ENCODE results near the gene MAP1LC3B2. TPM values are rescaled to one million over a fixed set of nuclear protein-coding genes. Genes with fewer than 3 reads are reported as not detected.

Gene MAP1LC3B2
- total and polyA plus RNA-seq, 10 of the 15 experiments (the other 5 are each of a cell fraction or from before 2014, with no cell fraction given): 0.23 to 2.7 (median 0.72) TPM; not detected in 3

DNA sequence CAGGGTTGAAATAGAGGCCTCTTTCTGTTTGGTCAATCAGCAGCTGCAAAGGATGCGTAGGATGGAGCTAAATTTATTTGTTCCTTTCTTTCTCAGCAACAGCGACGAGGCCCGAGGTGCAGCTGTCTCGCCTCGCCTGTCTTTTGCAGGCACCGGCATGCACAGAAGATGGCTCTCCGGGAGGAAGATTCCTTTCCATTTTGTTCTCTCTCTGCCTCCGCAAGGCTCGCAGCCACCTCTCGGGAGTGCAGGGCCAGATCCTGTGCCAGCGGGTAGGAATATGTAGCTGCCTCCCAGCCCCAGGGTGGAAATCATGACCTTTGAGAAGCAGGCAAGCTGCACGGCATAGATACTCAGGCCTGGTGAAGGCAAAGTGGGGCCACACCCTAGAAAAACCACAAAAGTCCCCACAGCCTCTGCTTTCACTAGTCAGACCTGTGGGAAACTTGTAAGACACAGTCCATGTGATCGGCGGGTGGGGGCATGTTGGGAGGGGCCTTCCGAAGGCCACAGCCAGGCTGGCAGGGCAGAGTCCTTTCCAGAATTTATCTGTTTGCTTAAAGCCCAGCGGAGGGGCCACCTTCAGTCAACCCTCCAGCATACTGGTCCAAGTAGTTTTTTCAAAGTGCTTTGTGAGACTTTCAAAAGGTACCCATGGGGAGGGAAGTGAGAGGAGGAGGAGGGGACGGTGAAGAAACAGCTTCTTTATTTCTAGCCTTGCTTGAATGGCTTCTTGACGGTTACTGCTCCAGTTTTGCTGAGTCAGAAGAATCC lies at the start of gene MAP1LC3B2 (continued):
- TF ChIP-seq, protein P1, sequence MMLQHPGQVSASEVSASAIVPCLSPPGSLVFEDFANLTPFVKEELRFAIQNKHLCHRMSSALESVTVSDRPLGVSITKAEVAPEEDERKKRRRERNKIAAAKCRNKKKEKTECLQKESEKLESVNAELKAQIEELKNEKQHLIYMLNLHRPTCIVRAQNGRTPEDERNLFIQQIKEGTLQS (IDR thresholded peaks at IDR 0.05; ENCODE audit: borderline replicate concordance, extremely low read depth, low read depth, low read length): no peak
- TF ChIP-seq WRNIP1 (IDR thresholded peaks at IDR 0.05; ENCODE audit: borderline replicate concordance, low read depth, low read length) (peak; percentile 71; the same call in 1 of the 2 replicates), BCL11A (IDR thresholded peaks at IDR 0.05; ENCODE audit: low read depth, low read length) (peak; percentile 69; the same call in 1 of the 2 replicates), SIX5 (IDR thresholded peaks at IDR 0.05; ENCODE audit: low read depth, low read length, severe bottlenecking) (no peak)
- TF ChIP-seq, protein P2, sequence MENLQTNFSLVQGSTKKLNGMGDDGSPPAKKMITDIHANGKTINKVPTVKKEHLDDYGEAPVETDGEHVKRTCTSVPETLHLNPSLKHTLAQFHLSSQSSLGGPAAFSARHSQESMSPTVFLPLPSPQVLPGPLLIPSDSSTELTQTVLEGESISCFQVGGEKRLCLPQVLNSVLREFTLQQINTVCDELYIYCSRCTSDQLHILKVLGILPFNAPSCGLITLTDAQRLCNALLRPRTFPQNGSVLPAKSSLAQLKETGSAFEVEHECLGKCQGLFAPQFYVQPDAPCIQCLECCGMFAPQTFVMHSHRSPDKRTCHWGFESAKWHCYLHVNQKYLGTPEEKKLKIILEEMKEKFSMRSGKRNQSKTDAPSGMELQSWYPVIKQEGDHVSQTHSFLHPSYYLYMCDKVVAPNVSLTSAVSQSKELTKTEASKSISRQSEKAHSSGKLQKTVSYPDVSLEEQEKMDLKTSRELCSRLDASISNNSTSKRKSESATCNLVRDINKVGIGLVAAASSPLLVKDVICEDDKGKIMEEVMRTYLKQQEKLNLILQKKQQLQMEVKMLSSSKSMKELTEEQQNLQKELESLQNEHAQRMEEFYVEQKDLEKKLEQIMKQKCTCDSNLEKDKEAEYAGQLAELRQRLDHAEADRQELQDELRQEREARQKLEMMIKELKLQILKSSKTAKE (IDR thresholded peaks at IDR 0.05; ENCODE audit: low read depth, poor library complexity, severe bottlenecking): peak; percentile 97
- TF ChIP-seq, protein P3, sequence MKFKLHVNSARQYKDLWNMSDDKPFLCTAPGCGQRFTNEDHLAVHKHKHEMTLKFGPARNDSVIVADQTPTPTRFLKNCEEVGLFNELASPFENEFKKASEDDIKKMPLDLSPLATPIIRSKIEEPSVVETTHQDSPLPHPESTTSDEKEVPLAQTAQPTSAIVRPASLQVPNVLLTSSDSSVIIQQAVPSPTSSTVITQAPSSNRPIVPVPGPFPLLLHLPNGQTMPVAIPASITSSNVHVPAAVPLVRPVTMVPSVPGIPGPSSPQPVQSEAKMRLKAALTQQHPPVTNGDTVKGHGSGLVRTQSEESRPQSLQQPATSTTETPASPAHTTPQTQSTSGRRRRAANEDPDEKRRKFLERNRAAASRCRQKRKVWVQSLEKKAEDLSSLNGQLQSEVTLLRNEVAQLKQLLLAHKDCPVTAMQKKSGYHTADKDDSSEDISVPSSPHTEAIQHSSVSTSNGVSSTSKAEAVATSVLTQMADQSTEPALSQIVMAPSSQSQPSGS (IDR thresholded peaks at IDR 0.05; ENCODE audit: low read length): peak; percentile 72

DNA sequence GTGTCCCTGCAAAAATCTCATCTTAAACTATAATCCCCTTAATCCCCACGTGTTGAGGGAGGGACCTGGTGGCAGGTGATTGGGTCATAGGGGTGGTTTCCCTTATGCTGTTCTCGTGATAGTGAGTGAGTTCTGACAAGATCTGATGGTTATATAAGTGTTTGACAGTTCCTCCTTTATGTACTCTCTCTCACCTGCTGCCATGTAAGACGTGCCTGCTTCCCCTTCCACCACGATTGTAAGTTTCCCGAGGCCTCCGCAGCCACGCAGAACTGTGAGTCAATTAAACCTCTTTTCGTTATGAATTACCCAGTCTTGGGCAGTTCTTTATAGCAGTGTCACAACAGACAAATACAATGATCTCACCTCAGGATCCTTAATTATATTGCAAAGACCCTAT lies 45.2 kb upstream of the MAP1LC3B2 start:
- Histone ChIP-seq H3K4me3 (no peak overlapping the region), H3K27me3 (replicated peaks in 1 of 2; ENCODE audit: control insufficient read depth in 2 of 2, insufficient read depth in 2 of 2, low read length in 1 of 2) (peaks cover 0 to 2% of the 10 kb centered on the region in 2 experiments; a peak in 1 of 4 replicates), H4K20me1 (ENCODE audit: control insufficient read depth, insufficient read depth) (no peaks in the 10 kb centered on the region), H3K27ac (ENCODE audit: control insufficient read depth, insufficient read depth) (no peak overlapping the region), H3K79me2 (ENCODE audit: control insufficient read depth, insufficient read depth, low read length) (no peaks in the 10 kb centered on the region), H3K36me3 (ENCODE audit: control insufficient read depth in 2 of 2, insufficient read depth in 2 of 2, low read length in 1 of 2) (no peaks in the 10 kb centered on the region), H3K9me3 (replicated peaks; ENCODE audit: control insufficient read depth, insufficient read depth, low read length) (peaks cover 6% of the 10 kb centered on the region; the same call in 1 of the 3 replicates), H3K4me2 (ENCODE audit: control insufficient read depth, insufficient read depth) (no peak overlapping the region), H2AFZ (ENCODE audit: control insufficient read depth, low read depth, low read length) (no peak overlapping the region), H3K4me1 (ENCODE audit: control insufficient read depth, insufficient read depth, low read length) (peaks cover 8% of the 10 kb centered on the region; the same call in 1 of the 2 replicates), H3K9ac (ENCODE audit: control insufficient read depth, insufficient read depth, low read length) (no peak overlapping the region)
- intact Hi-C loops (cut with micrococcal nuclease; ENCODE audit: unreplicated experiment): no loop called here
- TF ChIP-seq RAD51 (IDR thresholded peaks at IDR 0.05) (no peak), POU2F2 (IDR thresholded peaks at IDR 0.05; ENCODE audit: borderline replicate concordance, low read depth, low read length) (no peak), KDM1A (IDR thresholded peaks at IDR 0.05; ENCODE audit: borderline replicate concordance) (no peak)
- TF ChIP-seq, protein P4, sequence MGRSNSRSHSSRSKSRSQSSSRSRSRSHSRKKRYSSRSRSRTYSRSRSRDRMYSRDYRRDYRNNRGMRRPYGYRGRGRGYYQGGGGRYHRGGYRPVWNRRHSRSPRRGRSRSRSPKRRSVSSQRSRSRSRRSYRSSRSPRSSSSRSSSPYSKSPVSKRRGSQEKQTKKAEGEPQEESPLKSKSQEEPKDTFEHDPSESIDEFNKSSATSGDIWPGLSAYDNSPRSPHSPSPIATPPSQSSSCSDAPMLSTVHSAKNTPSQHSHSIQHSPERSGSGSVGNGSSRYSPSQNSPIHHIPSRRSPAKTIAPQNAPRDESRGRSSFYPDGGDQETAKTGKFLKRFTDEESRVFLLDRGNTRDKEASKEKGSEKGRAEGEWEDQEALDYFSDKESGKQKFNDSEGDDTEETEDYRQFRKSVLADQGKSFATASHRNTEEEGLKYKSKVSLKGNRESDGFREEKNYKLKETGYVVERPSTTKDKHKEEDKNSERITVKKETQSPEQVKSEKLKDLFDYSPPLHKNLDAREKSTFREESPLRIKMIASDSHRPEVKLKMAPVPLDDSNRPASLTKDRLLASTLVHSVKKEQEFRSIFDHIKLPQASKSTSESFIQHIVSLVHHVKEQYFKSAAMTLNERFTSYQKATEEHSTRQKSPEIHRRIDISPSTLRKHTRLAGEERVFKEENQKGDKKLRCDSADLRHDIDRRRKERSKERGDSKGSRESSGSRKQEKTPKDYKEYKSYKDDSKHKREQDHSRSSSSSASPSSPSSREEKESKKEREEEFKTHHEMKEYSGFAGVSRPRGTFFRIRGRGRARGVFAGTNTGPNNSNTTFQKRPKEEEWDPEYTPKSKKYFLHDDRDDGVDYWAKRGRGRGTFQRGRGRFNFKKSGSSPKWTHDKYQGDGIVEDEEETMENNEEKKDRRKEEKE (IDR thresholded peaks at IDR 0.05): no peak
- DNase-seq (ENCODE audit: low read depth, low spot score): no peak
- no TSS peak for BruUV-seq (replicated peaks)
- no peak for ATAC-seq
- in situ Hi-C loops (cut with MboI): no loop called here
- WGBS (ENCODE audit: insufficient coverage, insufficient replicate concordance, low lambda C conversion rate, missing lambda C conversion rate): 47% methylated on average over 8 of the region's 8 CpGs
- ChIA-PET CTCF (no interaction called here), POLR2A (no interaction called here), RAD21 (ENCODE audit: unreplicated experiment) (no interaction called here), SMC1A (ENCODE audit: uncharacterized antibody, unreplicated experiment) (no interaction called here)
- FAIRE-seq: no peak
